ENCODE data around the gene PDE11A.

DNA sequence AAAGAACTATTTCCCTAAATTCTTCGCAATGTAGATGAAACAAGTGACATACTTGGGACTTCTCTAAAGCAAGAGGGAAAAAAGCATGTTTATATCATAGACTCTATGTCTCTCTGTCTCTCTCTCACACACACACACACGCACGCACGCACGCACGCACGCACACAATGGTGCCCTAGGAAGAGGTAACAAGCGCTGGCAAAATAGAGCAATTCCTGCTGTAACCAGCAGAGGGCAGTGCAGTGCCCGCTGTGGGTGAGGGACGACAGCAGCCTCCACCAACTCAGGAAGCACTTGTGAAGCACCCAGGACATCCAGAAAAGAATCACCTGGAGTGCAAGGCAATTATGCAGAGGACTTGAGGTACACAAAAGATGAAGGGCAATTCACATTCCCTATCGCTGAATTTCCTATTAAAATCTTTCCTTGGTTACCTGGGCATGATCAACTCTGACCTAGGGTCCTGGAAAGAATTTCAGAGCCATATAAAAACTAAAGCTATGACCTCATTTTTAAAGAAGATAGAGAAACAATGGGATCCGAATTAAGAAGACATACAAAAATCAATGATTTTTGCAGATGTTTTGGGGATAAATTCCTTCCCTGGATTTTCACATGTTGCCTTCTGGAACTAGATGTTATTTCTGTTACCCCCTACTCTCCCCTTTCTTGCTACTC lies 166.4 kb downstream of the PDE11A start:
- TF ChIP-seq TAF1 (IDR thresholded peaks at IDR 0.05; ENCODE audit: low read depth, low read length): no peak
- TF ChIP-seq POLR2AphosphoS5 (IDR thresholded peaks at IDR 0.05; ENCODE audit: low read depth, low read length): no peak
